ENCODE measurements around the gene RNF148.

DNA sequence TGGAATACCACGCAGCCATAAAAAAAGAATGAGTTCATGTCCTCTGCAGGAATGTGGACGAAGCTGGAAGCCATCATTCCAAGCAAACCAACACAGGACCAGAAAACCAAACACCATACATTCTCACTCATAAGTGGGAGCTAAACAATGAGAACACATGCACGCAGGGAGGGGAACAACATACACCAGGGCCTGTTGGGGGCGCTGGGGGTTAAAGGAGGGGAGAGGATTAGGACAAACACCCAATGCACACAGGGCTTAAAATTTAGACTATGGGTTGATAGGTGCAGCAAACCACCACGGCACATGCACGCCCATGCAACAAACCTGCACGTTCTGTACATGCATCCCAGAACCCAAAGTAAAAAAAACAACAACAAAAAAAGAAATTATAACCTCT lies 27.1 kb downstream of the RNF148 start:
- TF ChIP-seq CREB1 (IDR thresholded peaks at IDR 0.05; ENCODE audit: low read depth) (no peak), TCF12 (IDR thresholded peaks at IDR 0.05; ENCODE audit: low read depth) (no peak), EP300 (IDR thresholded peaks at IDR 0.05; ENCODE audit: borderline replicate concordance) (no peak), FOXM1 (IDR thresholded peaks at IDR 0.05; ENCODE audit: borderline replicate concordance, low read depth) (no peak), RAD21 (IDR thresholded peaks at IDR 0.05; ENCODE audit: low read depth) (no peak), TEAD4 (IDR thresholded peaks at IDR 0.05) (no peak), YY1 (IDR thresholded peaks at IDR 0.05; ENCODE audit: low read depth) (no peak), EGR1 (IDR thresholded peaks at IDR 0.05) (no peak), CEBPB (IDR thresholded peaks at IDR 0.05) (no peak), TAF1 (IDR thresholded peaks at IDR 0.05; ENCODE audit: low read depth) (no peak)
- TF ChIP-seq, protein P1, sequence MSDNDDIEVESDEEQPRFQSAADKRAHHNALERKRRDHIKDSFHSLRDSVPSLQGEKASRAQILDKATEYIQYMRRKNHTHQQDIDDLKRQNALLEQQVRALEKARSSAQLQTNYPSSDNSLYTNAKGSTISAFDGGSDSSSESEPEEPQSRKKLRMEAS (IDR thresholded peaks at IDR 0.05), result no peak
- TF ChIP-seq, protein P2, sequence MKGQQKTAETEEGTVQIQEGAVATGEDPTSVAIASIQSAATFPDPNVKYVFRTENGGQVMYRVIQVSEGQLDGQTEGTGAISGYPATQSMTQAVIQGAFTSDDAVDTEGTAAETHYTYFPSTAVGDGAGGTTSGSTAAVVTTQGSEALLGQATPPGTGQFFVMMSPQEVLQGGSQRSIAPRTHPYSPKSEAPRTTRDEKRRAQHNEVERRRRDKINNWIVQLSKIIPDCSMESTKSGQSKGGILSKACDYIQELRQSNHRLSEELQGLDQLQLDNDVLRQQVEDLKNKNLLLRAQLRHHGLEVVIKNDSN (IDR thresholded peaks at IDR 0.05), result no peak
